Measurements from ENCODE around the gene CTNNA2.

DNA sequence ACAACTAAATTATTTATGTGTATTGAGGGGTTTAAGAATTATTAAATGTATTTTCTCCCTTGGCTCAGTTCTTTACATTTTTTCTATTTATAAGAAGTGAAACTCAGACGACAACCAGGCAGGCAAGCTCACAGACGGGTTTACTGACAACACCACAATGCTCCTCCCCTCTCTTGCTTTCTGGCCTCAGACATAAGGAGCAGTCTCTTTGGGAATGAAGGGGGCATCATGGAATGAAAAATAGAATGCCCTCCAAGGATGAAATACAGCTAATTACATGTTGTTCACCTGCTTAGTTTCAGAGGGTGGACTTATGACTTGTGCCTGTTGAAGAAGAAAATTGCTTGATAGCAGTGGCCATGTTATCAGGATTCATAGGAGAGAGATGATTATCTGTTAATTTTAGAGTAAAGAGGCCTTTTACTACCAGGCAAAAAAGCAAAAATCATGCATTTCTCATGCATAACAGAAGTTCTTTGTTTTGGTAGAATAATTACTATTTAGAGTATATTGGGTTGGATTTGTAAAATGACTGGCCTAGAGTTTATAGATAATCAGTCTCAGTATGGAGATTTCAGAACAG is 963.8 kb downstream of the CTNNA2 start:
- TF ChIP-seq POLR2A (IDR thresholded peaks at IDR 0.05): no peak
- TF ChIP-seq CTCF (IDR thresholded peaks at IDR 0.05): no peak
- TF ChIP-seq POLR2AphosphoS5 (IDR thresholded peaks at IDR 0.05; ENCODE audit: insufficient read depth in 1 of 2, low read depth in 1 of 2): no peak

Measured in vagina (tissue), 2 donors.